K562 (cell line): ENCODE measurements around the gene PLEKHG3. TPM values are rescaled to one million over a fixed set of nuclear protein-coding genes. Genes with fewer than 3 reads are reported as not detected.

ENCODE experiments used
- ATAC-seq: fragments of 200-7000 bp; cut with Tn5 transposase; 3 replicates; pipeline ENCODE4 v1.9.1; 2020; ENCODE audit warnings: moderate library complexity
- BruUV-seq: library from RNA; stranded (reverse); fragments of 400-500 nt; replicated peaks from 2 replicates; lab custom pipeline; 2021; lab: Mats Ljungman, UMichigan
- CTCF ChIA-PET: fragments of 300-600 bp; formaldehyde crosslinking; extraction: SDS; loops from one replicate; lab custom pipeline; 2021; ENCODE audit warnings: low intra/inter-chr PET ratio; lab: Yijun Ruan, JAX
- POLR2A ChIA-PET: fragments of 300-600, 350-650 bp; sonication (Branson Sonifier 250); formaldehyde crosslinking; extraction: SDS; loops from one replicate; lab custom pipeline; 2021; ENCODE audit warnings: antibody characterized with exemption, inconsistent platforms; lab: Yijun Ruan, JAX
- DNase-seq, 4 experiments: peaks; one replicate each; pipeline versions ENCODE4 v3.0.0 to v3.0.0-alpha.2; 2011 to 2018; ENCODE audit warnings: low spot score in 3 of 4, mixed read lengths in 3 of 4; ENCODE audit errors: extremely low read depth in 1 of 4
- FAIRE-seq: peaks from 2 replicates; lab custom pipeline; 2011; peaks lifted over from hg19 to GRCh38; lab: Jason Lieb, UNC
- H2AFZ ChIP-seq: 2 replicates; pipeline ENCODE4 v1.6.0; 2011; ENCODE audit warnings: low read depth, low read length, control low read depth, inconsistent platforms
- H3K27ac ChIP-seq: fragments of 200-600 bp; 3 replicates; pipeline ENCODE4 v1.8.0; 2011; ENCODE audit warnings: low read depth, mild to moderate bottlenecking, control low read depth, inconsistent platforms, low read length, moderate library complexity, mixed read lengths; ENCODE audit errors: extremely low read depth
- H3K27me3 ChIP-seq, 2 experiments: fragments of 300-600 bp in 1 of 2; 2 replicates in 1 of 2; 3 replicates in 1 of 2; pipeline versions ENCODE4 v1.6.0 to v1.8.0; 2011; ENCODE audit warnings: inconsistent platforms in 2 of 2, low read length in 2 of 2, mild to moderate bottlenecking in 1 of 2, mixed read lengths in 1 of 2, moderate library complexity in 1 of 2; ENCODE audit not compliant: control insufficient read depth in 2 of 2, insufficient read depth in 2 of 2
- H3K36me3 ChIP-seq: fragments of 300-600 bp; 3 replicates; pipeline ENCODE4 v1.8.0; 2011; ENCODE audit warnings: mild to moderate bottlenecking, low read length, inconsistent platforms; ENCODE audit not compliant: control insufficient read depth, insufficient read depth
- H3K4me1 ChIP-seq, 2 experiments: fragments of 200-600 bp in 1 of 2; replicated peaks in 1 of 2; 2 replicates in 1 of 2; 3 replicates in 1 of 2; pipeline versions ENCODE4 v1.5.1 to v1.8.0; 2011; ENCODE audit warnings: inconsistent platforms in 2 of 2, low read length in 2 of 2, mild to moderate bottlenecking in 1 of 2, mixed read lengths in 1 of 2, moderate library complexity in 1 of 2; ENCODE audit not compliant: control insufficient read depth in 2 of 2, insufficient read depth in 2 of 2
- H3K4me2 ChIP-seq: 2 replicates; pipeline ENCODE4 v1.6.1; 2011; ENCODE audit warnings: low read length, control low read depth, inconsistent platforms, mixed read lengths; ENCODE audit not compliant: insufficient read depth
- H3K4me3 ChIP-seq: fragments of 200-600 bp; sonication (generic), shearing (Covaris generic); 2 replicates; pipeline ENCODE4 v1.5.1; 2016; ENCODE audit warnings: control low read depth, inconsistent platforms
- H3K79me2 ChIP-seq: fragments of 200-600 bp; 3 replicates; pipeline ENCODE4 v1.8.0; 2011; ENCODE audit warnings: low read length, inconsistent platforms; ENCODE audit not compliant: control insufficient read depth, insufficient read depth
- H3K9ac ChIP-seq, 2 experiments: 2 replicates each; pipeline versions ENCODE4 v1.6.0 to v1.6.1; 2011; ENCODE audit warnings: low read depth in 2 of 2, low read length in 2 of 2, control low read depth in 1 of 2, inconsistent platforms in 1 of 2, mild to moderate bottlenecking in 1 of 2, mixed read lengths in 1 of 2; ENCODE audit not compliant: insufficient read depth in 1 of 2
- H3K9me1 ChIP-seq: one replicate; pipeline ENCODE4 v1.6.0; 2011; ENCODE audit warnings: inconsistent platforms, mild to moderate bottlenecking, low read length, moderate library complexity; ENCODE audit not compliant: control insufficient read depth, insufficient read depth
- H3K9me3 ChIP-seq: replicated peaks from 2 replicates; pipeline ENCODE4 v1.5.1; 2011; ENCODE audit warnings: low read depth, low read length, inconsistent platforms; ENCODE audit not compliant: control insufficient read depth, insufficient read depth
- H4K20me1 ChIP-seq: replicated peaks from 2 replicates; pipeline ENCODE4 v1.6.1; 2011; ENCODE audit warnings: low read length, inconsistent platforms, mixed read lengths; ENCODE audit not compliant: control insufficient read depth, insufficient read depth
- CBFA2T3 ChIP-seq: fragments of 450-650 bp; IDR thresholded peaks from 2 replicates; pipeline ENCODE4 v1.6.1; 2017
- FOSL1 ChIP-seq: fragments of 200-800 bp; sonication (Bioruptor generic); conservative IDR thresholded peaks from 2 replicates; pipeline ENCODE4 v1.6.1; 2016; ENCODE audit warnings: missing genetic modification characterization, missing compliant biosample characterization
- LCOR ChIP-seq: sonication (generic); formaldehyde crosslinking; IDR thresholded peaks from 2 replicates; pipeline ENCODE4 v1.8.0; 2022; ENCODE audit warnings: mild to moderate bottlenecking, missing genetic modification reagents
- MAFG ChIP-seq: fragments of 450-650 bp; conservative IDR thresholded peaks from 2 replicates; pipeline ENCODE4 v1.6.1; 2016; ENCODE audit warnings: missing genetic modification characterization, missing compliant biosample characterization
- NFIC ChIP-seq: fragments of 450-650 bp; IDR thresholded peaks from 2 replicates; pipeline ENCODE4 v1.6.1; 2017; ENCODE audit warnings: mild to moderate bottlenecking, inconsistent platforms
- NONO ChIP-seq, 2 experiments: fragments of 200-400 bp in 1 of 2; fragments of 450-650 bp in 1 of 2; formaldehyde crosslinking in 1 of 2; IDR thresholded peaks; 2 replicates each; pipeline ENCODE4 v1.6.1; 2017; ENCODE audit warnings: low read depth in 2 of 2, mild to moderate bottlenecking in 2 of 2, moderate library complexity in 2 of 2, low read length in 1 of 2
- NR3C1 ChIP-seq: sonication (generic); formaldehyde crosslinking; IDR thresholded peaks from 2 replicates; pipeline ENCODE4 v1.8.1; 2022; ENCODE audit warnings: missing genetic modification reagents
- RBFOX2 ChIP-seq: fragments of 200-400 bp; formaldehyde crosslinking; IDR thresholded peaks from 2 replicates; pipeline ENCODE4 v1.6.1; 2017; ENCODE audit warnings: low read depth, mild to moderate bottlenecking, low read length, moderate library complexity
- RFX1 ChIP-seq: fragments of 450-650 bp; IDR thresholded peaks from 2 replicates; pipeline ENCODE4 v1.6.1; 2016; ENCODE audit warnings: mild to moderate bottlenecking, moderate library complexity
- SAFB2 ChIP-seq: fragments of 200-400 bp; formaldehyde crosslinking; IDR thresholded peaks from 2 replicates; pipeline ENCODE4 v1.6.1; 2018; ENCODE audit warnings: borderline replicate concordance, low read length, low read depth, moderate library complexity; ENCODE audit not compliant: severe bottlenecking
- SIN3B ChIP-seq: fragments of 450-650 bp; IDR thresholded peaks from 2 replicates; pipeline ENCODE4 v1.6.1; 2017; ENCODE audit warnings: low read depth, mild to moderate bottlenecking, moderate library complexity
- SMARCC2 ChIP-seq: fragments of 450-650 bp; IDR thresholded peaks from 2 replicates; pipeline ENCODE4 v1.6.1; 2017; ENCODE audit warnings: antibody characterized with exemption, moderate library complexity, mild to moderate bottlenecking, low read depth
- SPI1 ChIP-seq: IDR thresholded peaks from 2 replicates; pipeline ENCODE4 v1.6.1; 2011; ENCODE audit warnings: low read depth, low read length, control low read depth, borderline replicate concordance
- TAF1 ChIP-seq: IDR thresholded peaks from 2 replicates; pipeline ENCODE4 v1.6.1; 2011; ENCODE audit warnings: mild to moderate bottlenecking, low read length, moderate library complexity; ENCODE audit not compliant: insufficient read depth, control insufficient read depth, severe bottlenecking; ENCODE audit errors: extremely low read depth
- TCF3 ChIP-seq: sonication (generic); formaldehyde crosslinking; IDR thresholded peaks from 2 replicates; pipeline ENCODE4 v1.4.0; 2020; ENCODE audit warnings: mild to moderate bottlenecking, missing genetic modification reagents
- ZEB2 ChIP-seq: fragments of 450-650 bp; IDR thresholded peaks from 2 replicates; pipeline ENCODE4 v1.6.1; 2016
- ZNF347 ChIP-seq: fragments of 450-650 bp; formaldehyde crosslinking; IDR thresholded peaks from 2 replicates; pipeline ENCODE4 v1.4.0; 2020; ENCODE audit warnings: low read depth, mild to moderate bottlenecking, moderate library complexity
- ZNF41 ChIP-seq: fragments of 250-450 bp; sonication (Bioruptor Pico); conservative IDR thresholded peaks from 2 replicates; pipeline ENCODE4 v1.4.0; 2020; ENCODE audit warnings: mild to moderate bottlenecking
- WGBS: fragments of 100-300 bp; shearing (Covaris generic); methylation state at CpG from one replicate; pipeline ENCODE4 v1.1.6; 2016; ENCODE audit warnings: low coverage, mixed read lengths; ENCODE audit not compliant: insufficient coverage; ENCODE audit errors: missing lambda C conversion rate; 5-methylcytosine and 5-hydroxymethylcytosine counted together
- in situ Hi-C: fragments of 300-500 bp; cut with MboI; formaldehyde crosslinking; loops from 4 replicates; pipeline ENCODE4 v1.15.0; 2018; ENCODE audit warnings: inconsistent platforms, mixed read lengths
- intact Hi-C: fragments of 100-400 bp; cut with micrococcal nuclease; formaldehyde crosslinking; loops from 2 replicates; pipeline ENCODE4 v1.14.2; 2022
- polyA plus RNA-seq, 8 experiments: library from polyadenylated mRNA; depleted of rRNA in 4 of 8; stranded (reverse) in 5 of 8; unstranded in 3 of 8; fragments of >200 nt; fragmentation: Nextera tagmentation in 2 of 8; fragmentation: Illumina TruSeq in 1 of 8; extraction: Ambion mirVana in 2 of 8; extraction: Trizol in 1 of 8; gene quantifications; 2 replicates each; pipeline versions ENCODE4 v1.2.1 to v1.2.3, GENCODE V29; 2011 to 2014; ENCODE audit warnings: inconsistent platforms in 1 of 8, missing spikeins in 1 of 8
- total RNA-seq, 7 experiments: library from RNA; depleted of rRNA in 6 of 7; stranded (reverse); fragments of >200 nt in 6 of 7; fragmentation: Illumina TruSeq in 2 of 7; extraction: Trizol in 2 of 7; gene quantifications; 2 replicates each; pipeline versions ENCODE4 v1.2.1 to v1.2.3, GENCODE V29; 2011 to 2021; ENCODE audit warnings: low replicate concordance in 1 of 7
- TF ChIP-seq, protein P1 (sequence below): sonication (generic); IDR thresholded peaks from 2 replicates; pipeline ENCODE4 v1.6.1; 2016

PLEKHG3 gene
- total and polyA plus RNA-seq, 9 of the 15 experiments (the other 6 are each of a cell fraction or from before 2014, with no cell fraction given): 0.04 to 0.16 TPM; not detected in 7

DNA sequence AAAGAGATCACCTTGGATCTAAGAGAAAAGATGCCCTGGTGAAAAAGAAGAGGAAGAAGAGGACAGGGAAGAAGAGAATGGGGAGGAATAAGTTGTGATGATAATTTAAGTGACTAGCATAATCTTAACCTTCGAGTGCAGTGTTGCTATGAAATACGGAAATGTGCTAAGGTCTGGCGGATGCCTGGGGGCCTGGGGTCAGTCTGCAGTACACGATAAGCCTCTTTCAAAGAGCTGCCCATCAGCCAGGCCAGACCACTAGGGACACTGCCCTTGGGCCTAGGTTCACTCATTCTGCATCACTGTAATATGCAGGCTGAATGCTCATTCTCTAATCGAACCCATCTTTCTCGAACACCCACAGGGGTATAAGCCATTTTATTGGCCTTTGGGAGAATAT, 83.4 kb downstream of the PLEKHG3 start:
- in situ Hi-C loops (no loop called here), intact Hi-C loops (no loop called here)
- H3K36me3 ChIP-seq: peaks cover 83% of the 10 kb centered on the region; the same call in 2 of the 3 replicates
- BruUV-seq: no TSS peak
- no peaks in the 10 kb centered on the region for H3K79me2 ChIP-seq
- no peaks in the 10 kb centered on the region for H3K9me3 ChIP-seq
- no peaks in the 10 kb centered on the region for H4K20me1 ChIP-seq
- ChIA-PET CTCF (no interaction called here), POLR2A (interaction anchor here (0.6 kb wide), 1 partner anchor 12 kb away, joined by 3 read pairs; no protein-coding TSS in a partner anchor)
- H3K9me1 ChIP-seq: no peaks in the 10 kb centered on the region
- DNase-seq (no peak), ATAC-seq (no peak), FAIRE-seq (no peak)
- no peak overlapping the region for H3K9ac ChIP-seq
- H2AFZ ChIP-seq: no peak overlapping the region
- no peaks in the 10 kb centered on the region for H3K27me3 ChIP-seq
- WGBS: 80% methylated on average over 6 of the region's 6 CpGs
- H3K4me1 ChIP-seq: no peaks in the 10 kb centered on the region
- no peak overlapping the region for H3K27ac ChIP-seq
- H3K4me3 ChIP-seq: no peak overlapping the region
- no peak for TF ChIP-seq ZNF41
- no peak for TF ChIP-seq SMARCC2
- peak; percentile 71 for TF ChIP-seq TCF3
- peak; percentile 18; the same call in 1 of the 2 replicates for TF ChIP-seq CBFA2T3
- TF ChIP-seq, all 486 proteins: peak for 2
- no peak overlapping the region for H3K4me2 ChIP-seq

DNA sequence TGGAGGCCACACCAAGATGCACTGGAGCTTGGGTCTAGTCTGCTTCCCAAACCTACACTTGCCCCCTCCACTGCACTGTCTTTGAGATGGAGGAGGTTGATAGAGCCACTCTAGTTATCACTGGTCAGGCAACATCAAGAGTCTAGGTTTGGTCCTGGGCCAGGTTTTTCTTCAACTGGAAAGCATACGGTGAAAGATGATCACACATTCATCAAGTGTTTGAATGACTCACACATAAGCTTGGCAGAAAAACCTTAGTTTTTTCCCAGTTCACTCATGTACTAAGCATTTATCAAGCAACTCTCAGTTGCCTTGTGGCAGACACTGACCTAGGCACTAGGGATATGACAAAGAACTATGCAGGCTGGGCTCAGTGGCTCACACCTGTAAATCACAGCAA, 84.5 kb downstream of the PLEKHG3 start:
- WGBS: 17% methylated on average over 1 of the region's 1 CpG
- TF ChIP-seq, protein P1, sequence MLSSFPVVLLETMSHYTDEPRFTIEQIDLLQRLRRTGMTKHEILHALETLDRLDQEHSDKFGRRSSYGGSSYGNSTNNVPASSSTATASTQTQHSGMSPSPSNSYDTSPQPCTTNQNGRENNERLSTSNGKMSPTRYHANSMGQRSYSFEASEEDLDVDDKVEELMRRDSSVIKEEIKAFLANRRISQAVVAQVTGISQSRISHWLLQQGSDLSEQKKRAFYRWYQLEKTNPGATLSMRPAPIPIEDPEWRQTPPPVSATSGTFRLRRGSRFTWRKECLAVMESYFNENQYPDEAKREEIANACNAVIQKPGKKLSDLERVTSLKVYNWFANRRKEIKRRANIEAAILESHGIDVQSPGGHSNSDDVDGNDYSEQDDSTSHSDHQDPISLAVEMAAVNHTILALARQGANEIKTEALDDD: peak; percentile 47; the same call in 1 of the 2 replicates
- TF ChIP-seq SAFB2: no peak
- no peak for TF ChIP-seq ZNF347 (CRISPR knock-in tag)
- TF ChIP-seq TAF1: no peak
- no peak for TF ChIP-seq LCOR (CRISPR knock-in tag)
- no peak for TF ChIP-seq MAFG (tag)
- no peak for TF ChIP-seq NONO (IDR thresholded peaks at IDR 0.05; ENCODE audit: low read depth in 2 of 2, low read length in 1 of 2)
- TF ChIP-seq NR3C1 (CRISPR knock-in tag): no peak
- no peak for TF ChIP-seq SPI1
- peak; percentile 17; the same call in 1 of the 2 replicates for TF ChIP-seq NFIC
- TF ChIP-seq SIN3B: no peak
- no peak for TF ChIP-seq RFX1
- TF ChIP-seq ZEB2: no peak
- TF ChIP-seq RBFOX2: no peak
- TF ChIP-seq FOSL1 (tag): peak; percentile 59; the same call in 1 of the 2 replicates

More for the DNA sequence above, 84.5 kb downstream of the PLEKHG3 start:
- intact Hi-C loops: no loop called here
- Histone ChIP-seq H3K27me3 (no peaks in the 10 kb centered on the region), H3K36me3 (peaks cover 86% of the 10 kb centered on the region; the same call in 2 of the 3 replicates), H3K4me1 (no peaks in the 10 kb centered on the region), H3K4me3 (no peak overlapping the region), H2AFZ (no peak overlapping the region), H3K79me2 (no peaks in the 10 kb centered on the region), H3K27ac (no peak overlapping the region), H3K9me1 (no peaks in the 10 kb centered on the region), H3K4me2 (no peak overlapping the region), H4K20me1 (no peaks in the 10 kb centered on the region), H3K9me3 (no peaks in the 10 kb centered on the region), H3K9ac (no peak overlapping the region)
- CTCF ChIA-PET: no interaction called here
- POLR2A ChIA-PET: no interaction called here
- ATAC-seq (no peak), DNase-seq (peak in 1 of 4 experiments; percentile 16), FAIRE-seq (peak; percentile 29)
- no TSS peak for BruUV-seq
- in situ Hi-C loops: no loop called here
